Osteocyte (in vitro differentiated cells): Measurements from ENCODE around the gene MYO1F. TPM values are rescaled to one million over a fixed set of nuclear protein-coding genes. Genes with fewer than 3 reads are reported as not detected.
"Not testable (repeated sequence)": the region's sequence is repeated elsewhere in the genome, so short reads cannot be mapped to it uniquely, and the experiment has no call there.

Source experiments
- DNase-seq: peaks from one replicate; pipeline ENCODE4 v3.0.0; 2021; ENCODE audit warnings: mixed read lengths; ENCODE audit not compliant: unreplicated experiment; ENCODE audit errors: extremely low spot score
- H3K27ac Mint-ChIP-seq: one replicate; pipeline ENCODE4 v1.8.0; 2021; ENCODE audit warnings: mild to moderate bottlenecking, mixed read lengths; ENCODE audit not compliant: unreplicated experiment
- H3K27me3 Mint-ChIP-seq: one replicate; pipeline ENCODE4 v1.8.0; 2021; ENCODE audit warnings: mixed read lengths; ENCODE audit not compliant: unreplicated experiment
- H3K36me3 Mint-ChIP-seq: one replicate; pipeline ENCODE4 v1.8.0; 2021; ENCODE audit warnings: mixed read lengths; ENCODE audit not compliant: unreplicated experiment
- H3K4me1 Mint-ChIP-seq: one replicate; pipeline ENCODE4 v1.8.0; 2021; ENCODE audit warnings: mixed read lengths; ENCODE audit not compliant: unreplicated experiment
- H3K4me3 Mint-ChIP-seq: one replicate; pipeline ENCODE4 v1.8.0; 2021; ENCODE audit warnings: mild to moderate bottlenecking, moderate library complexity, mixed read lengths; ENCODE audit not compliant: unreplicated experiment
- H3K9me3 Mint-ChIP-seq: one replicate; pipeline ENCODE4 v1.8.0; 2021; ENCODE audit warnings: mixed read lengths; ENCODE audit not compliant: unreplicated experiment
- total RNA-seq: library from RNA; stranded (reverse); gene quantifications from 2 replicates; pipeline ENCODE4 v1.2.1, GENCODE V29; 2021
- TF ChIP-seq, protein P1 (sequence below): fragments of 200-600 bp; sonication (generic); IDR thresholded peaks from 2 replicates; pipeline ENCODE4 v1.5.0; 2021; ENCODE audit warnings: antibody characterized with exemption, mild to moderate bottlenecking, moderate library complexity

MYO1F gene
- total RNA-seq, 1 donor from 2014 or later: 0.43 TPM

DNA sequence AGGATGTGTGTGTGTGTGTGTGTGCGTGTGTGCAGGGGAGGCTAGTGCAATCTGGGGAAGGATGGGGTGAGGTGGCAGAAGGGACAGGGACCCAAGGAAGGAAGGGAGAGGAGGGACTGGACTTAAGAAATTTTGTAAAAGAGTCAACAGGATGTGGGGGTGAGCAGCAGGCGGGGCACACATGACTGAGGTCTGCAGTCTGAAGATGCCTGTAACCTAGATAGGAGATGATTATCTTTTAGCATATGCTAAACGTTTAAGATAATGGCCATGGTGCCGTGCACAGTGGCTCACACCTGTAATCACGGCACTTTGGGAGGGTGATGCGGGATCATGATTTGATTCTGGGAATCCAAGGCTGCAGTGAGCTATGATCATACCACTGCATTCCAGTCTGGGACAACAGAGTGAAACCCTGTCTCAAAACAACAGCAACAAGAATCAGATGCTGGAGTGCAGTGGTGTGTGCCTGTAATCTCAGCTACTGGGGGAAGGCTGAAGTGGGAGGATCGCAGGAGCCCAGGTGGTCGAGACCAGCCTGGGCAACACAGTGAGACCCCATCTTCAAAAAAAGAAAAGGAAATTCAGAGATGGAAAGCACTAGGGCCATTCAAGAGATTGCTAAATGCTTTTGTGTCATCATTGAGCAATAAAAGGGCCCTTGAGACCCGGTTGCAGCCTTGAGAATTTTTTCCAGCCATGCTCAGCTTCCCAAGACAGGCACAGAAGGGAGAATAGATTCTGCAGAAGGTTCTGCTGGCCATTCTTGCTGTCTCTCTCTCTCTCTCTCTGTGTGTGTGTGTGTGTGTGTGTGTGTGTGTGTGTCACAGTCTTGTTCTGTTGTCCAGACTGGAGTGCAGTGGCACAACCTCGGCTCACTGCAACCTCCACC is 59.4 kb downstream of the MYO1F start:
- Mint-ChIP-seq H3K36me3 (no peaks in the 10 kb centered on the region), H3K4me3 (no peak overlapping the region), H3K27ac (no peak overlapping the region), H3K9me3 (no peaks in the 10 kb centered on the region), H3K27me3 (peaks cover 5% of the 10 kb centered on the region), H3K4me1 (peaks cover 14% of the 10 kb centered on the region)
- TF ChIP-seq, protein P1, sequence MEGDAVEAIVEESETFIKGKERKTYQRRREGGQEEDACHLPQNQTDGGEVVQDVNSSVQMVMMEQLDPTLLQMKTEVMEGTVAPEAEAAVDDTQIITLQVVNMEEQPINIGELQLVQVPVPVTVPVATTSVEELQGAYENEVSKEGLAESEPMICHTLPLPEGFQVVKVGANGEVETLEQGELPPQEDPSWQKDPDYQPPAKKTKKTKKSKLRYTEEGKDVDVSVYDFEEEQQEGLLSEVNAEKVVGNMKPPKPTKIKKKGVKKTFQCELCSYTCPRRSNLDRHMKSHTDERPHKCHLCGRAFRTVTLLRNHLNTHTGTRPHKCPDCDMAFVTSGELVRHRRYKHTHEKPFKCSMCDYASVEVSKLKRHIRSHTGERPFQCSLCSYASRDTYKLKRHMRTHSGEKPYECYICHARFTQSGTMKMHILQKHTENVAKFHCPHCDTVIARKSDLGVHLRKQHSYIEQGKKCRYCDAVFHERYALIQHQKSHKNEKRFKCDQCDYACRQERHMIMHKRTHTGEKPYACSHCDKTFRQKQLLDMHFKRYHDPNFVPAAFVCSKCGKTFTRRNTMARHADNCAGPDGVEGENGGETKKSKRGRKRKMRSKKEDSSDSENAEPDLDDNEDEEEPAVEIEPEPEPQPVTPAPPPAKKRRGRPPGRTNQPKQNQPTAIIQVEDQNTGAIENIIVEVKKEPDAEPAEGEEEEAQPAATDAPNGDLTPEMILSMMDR: no peak
- no peak for DNase-seq

- Mint-ChIP-seq H3K27ac (no peak overlapping the region), H3K36me3 (no peaks in the 10 kb centered on the region), H3K9me3 (no peaks in the 10 kb centered on the region), H3K4me1 (peaks cover 19% of the 10 kb centered on the region), H3K4me3 (peak overlapping the region; percentile 2), H3K27me3 (peaks cover 5% of the 10 kb centered on the region)
- DNase-seq: no peak
- TF ChIP-seq, protein P1: no peak
Observed at GRCh38 chr19:8515317-8515716, 61.9 kb downstream of the MYO1F start.

GRCh38 chr19:8514505-8515009 is 62.7 kb downstream of the MYO1F start:
- H3K27ac Mint-ChIP-seq: peak overlapping the region; percentile 99
- DNase-seq: not testable (repeated sequence)

DNA sequence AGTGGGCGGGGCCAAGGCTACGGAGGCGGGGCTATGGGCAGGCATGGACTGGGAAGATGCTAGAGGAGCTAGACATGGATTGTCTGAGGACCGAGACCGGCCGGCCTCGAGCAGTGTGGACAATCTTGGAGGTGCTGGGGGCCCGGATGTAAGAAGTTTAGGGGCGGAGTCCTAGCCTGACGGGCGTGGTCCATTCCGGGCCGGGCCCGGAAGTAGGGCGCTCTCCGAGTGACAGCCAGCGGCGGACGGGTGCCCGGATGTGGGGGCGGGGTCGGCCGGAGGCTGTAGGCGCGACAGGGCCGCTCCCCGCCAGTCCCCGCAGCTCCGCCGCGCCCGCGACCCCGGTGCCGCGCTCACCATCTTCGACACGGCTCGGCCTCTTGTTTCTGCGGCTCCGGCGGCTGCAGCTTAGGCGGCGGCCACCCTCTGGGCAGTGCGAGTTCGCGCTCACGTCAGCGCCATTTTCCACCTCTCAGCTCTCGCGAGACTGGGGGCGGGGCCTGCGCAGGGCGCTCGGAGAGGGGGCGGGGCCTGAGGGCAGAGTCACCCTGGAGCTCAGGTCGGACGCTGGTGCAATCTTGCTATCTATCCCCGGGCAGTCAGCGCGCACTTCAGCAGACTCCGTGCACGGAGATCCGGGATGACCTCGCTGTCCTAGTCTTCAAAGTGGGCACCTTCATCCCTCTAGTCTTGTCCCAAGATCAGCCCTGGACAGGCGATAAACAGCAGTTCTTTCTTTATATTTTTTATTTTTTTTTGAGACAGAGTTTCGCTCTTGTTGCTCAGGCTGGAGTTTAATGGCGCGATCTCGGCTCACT is 63.3 kb downstream of the MYO1F start, which contains the start of gene ZNF414:
ZNF414 (minus strand) TSS at position 481 of the 818 bp plus-strand sequence; CDS start at position 360, 121 bp downstream.
- no peaks in the 10 kb centered on the region for H3K9me3 Mint-ChIP-seq
- peaks cover 5% of the 10 kb centered on the region for H3K27me3 Mint-ChIP-seq
- H3K4me1 Mint-ChIP-seq: peaks cover 19% of the 10 kb centered on the region
- no peaks in the 10 kb centered on the region for H3K36me3 Mint-ChIP-seq
- peak within 1 kb of the TSS; percentile 99 for H3K27ac Mint-ChIP-seq
- peak within 1 kb of the TSS; percentile 92 for H3K4me3 Mint-ChIP-seq
- peak; percentile 98 for DNase-seq
- TF ChIP-seq, protein P1: no peak

More at GRCh38 chr19:8514505-8515009, 62.7 kb downstream of the MYO1F start:
- Mint-ChIP-seq H3K4me1 (peaks cover 19% of the 10 kb centered on the region), H3K4me3 (peak overlapping the region; percentile 92)
- H3K27me3 Mint-ChIP-seq, H3K9me3 Mint-ChIP-seq, H3K36me3 Mint-ChIP-seq: not testable (repeated sequence)

DNA sequence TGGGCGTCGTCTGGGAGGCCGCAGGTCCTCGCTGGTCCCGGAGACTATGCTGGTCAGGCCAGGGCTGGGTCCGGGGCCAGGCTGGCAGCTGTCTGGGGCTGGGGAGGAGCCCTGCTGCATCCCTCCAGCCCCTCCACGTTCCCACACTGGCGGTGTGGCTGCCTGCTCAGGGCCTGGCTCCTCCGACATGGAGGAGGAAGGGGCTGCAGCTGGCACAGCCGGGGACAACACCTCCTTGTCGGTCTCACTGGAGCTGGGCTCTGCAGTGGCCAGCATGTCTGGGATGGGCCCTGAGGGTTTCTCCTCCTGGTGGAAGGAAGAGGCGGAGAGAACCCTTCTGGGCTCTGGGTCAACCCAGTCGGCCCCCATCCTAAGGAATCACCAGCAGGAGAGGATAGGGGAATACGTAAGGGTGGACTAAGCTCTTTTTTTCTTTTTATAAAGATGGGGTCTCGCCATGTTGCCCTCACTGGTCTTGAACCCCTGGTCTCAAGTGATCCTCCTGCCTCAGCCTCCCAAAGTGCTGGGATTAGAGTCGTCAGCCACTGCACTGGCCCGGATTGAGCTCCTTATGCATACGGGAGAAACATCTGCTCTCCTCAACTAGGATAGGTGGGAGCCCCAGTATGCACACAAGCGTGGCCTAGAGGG is 64.1 kb downstream of the MYO1F start:
- no peak for DNase-seq
- Mint-ChIP-seq H3K4me1 (peaks cover 19% of the 10 kb centered on the region), H3K9me3 (no peaks in the 10 kb centered on the region), H3K27ac (peak overlapping the region; percentile 99), H3K27me3 (peaks cover 5% of the 10 kb centered on the region), H3K36me3 (no peaks in the 10 kb centered on the region), H3K4me3 (peak overlapping the region; percentile 92)
- TF ChIP-seq, protein P1: no peak
